Choroid plexus epithelial cell (primary cell): ENCODE measurements around the gene CTTNBP2NL.
"Not testable (repeated sequence)": the region's sequence is repeated elsewhere in the genome, so short reads cannot be mapped to it uniquely, and the experiment has no call there.

Experiments used
- DNase-seq: peaks from one replicate; pipeline ENCODE4 v3.0.0-alpha.2; 2010; ENCODE audit warnings: low read depth
- H3K4me3 ChIP-seq: 2 replicates; pipeline ENCODE4 v1.5.1; 2011; ENCODE audit warnings: low read depth, mild to moderate bottlenecking, control low read depth, low read length, moderate library complexity
- CTCF ChIP-seq: conservative IDR thresholded peaks from 2 replicates; pipeline ENCODE4 v1.5.1; 2011; ENCODE audit warnings: low read depth, mild to moderate bottlenecking, control low read depth, inconsistent platforms, low read length, moderate library complexity

CTTNBP2NL gene

GRCh38 chr1:112440574-112440973 is 44.6 kb downstream of the CTTNBP2NL start:
- TF ChIP-seq CTCF, result no peak
- DNase-seq, result no peak
- no peak overlapping the region for H3K4me3 ChIP-seq

- peak; percentile 48 for DNase-seq
- no peak for TF ChIP-seq CTCF
- no peak overlapping the region for H3K4me3 ChIP-seq
These were observed 48.3 kb downstream of the CTTNBP2NL start for GRCh38 chr1:112444269-112444668.

- DNase-seq, result no peak
- TF ChIP-seq CTCF, result no peak
- no peak overlapping the region for H3K4me3 ChIP-seq
These were observed 49.6 kb downstream of the CTTNBP2NL start for GRCh38 chr1:112445596-112445995.

GRCh38 chr1:112446411-112446810 is 50.4 kb downstream of the CTTNBP2NL start:
- H3K4me3 ChIP-seq, result no peak overlapping the region
- no peak for TF ChIP-seq CTCF
- peak; percentile 53 for DNase-seq

GRCh38 chr1:112448904-112449629 is 53.1 kb downstream of the CTTNBP2NL start:
- no peak for DNase-seq
- TF ChIP-seq CTCF, result no peak
- no peak overlapping the region for H3K4me3 ChIP-seq

GRCh38 chr1:112449630-112449983 is 53.6 kb downstream of the CTTNBP2NL start:
- no peak for DNase-seq
- no peak for TF ChIP-seq CTCF
- H3K4me3 ChIP-seq, result no peak overlapping the region

- TF ChIP-seq CTCF, result no peak
- no peak for DNase-seq
- H3K4me3 ChIP-seq, result no peak overlapping the region
These were observed 54.8 kb downstream of the CTTNBP2NL start for GRCh38 chr1:112450773-112451172.

- DNase-seq, result peak; percentile 38
These were observed 55.3 kb downstream of the CTTNBP2NL start for GRCh38 chr1:112451301-112451700.

More at GRCh38 chr1:112451301-112451700, 55.3 kb downstream of the CTTNBP2NL start:
- H3K4me3 ChIP-seq, result not testable (repeated sequence)
